ENCODE results near the gene AP2A1.
A peak's percentile ranks its signal among the peaks of the same experiment; 100 is the strongest.

AP2A1 gene

GRCh38 chr19:49763230-49763629 is 3.6 kb upstream of the AP2A1 start, which contains the start of gene TSKS:
TSKS (minus strand) TSS chr19:49763306; CDS start chr19:49763247, 59 bp downstream.
- no peak for DNase-seq (ENCODE audit: low spot score)

GRCh38 chr19:49764341-49764740 is 2.5 kb upstream of the AP2A1 start:
- no peak for TF ChIP-seq CTCF (IDR thresholded peaks at IDR 0.05; ENCODE audit: borderline replicate concordance, control extremely low read depth, extremely low read depth, insufficient read depth, missing control alignments)
- in situ Hi-C loops (cut with MboI; ENCODE audit: low sequenced_read_pairs, unreplicated experiment), result no loop called here
- no peak for DNase-seq (ENCODE audit: low spot score)

More at GRCh38 chr19:49763230-49763629, 3.6 kb upstream of the AP2A1 start, which contains the start of gene TSKS:
- TF ChIP-seq CTCF (IDR thresholded peaks at IDR 0.05; ENCODE audit: borderline replicate concordance, control extremely low read depth, extremely low read depth, insufficient read depth, missing control alignments), result no peak
- in situ Hi-C loops (cut with MboI; ENCODE audit: low sequenced_read_pairs, unreplicated experiment), result no loop called here

GRCh38 chr19:49766007-49766929 is 533 bp upstream of the AP2A1 start:
- in situ Hi-C loops (cut with MboI; ENCODE audit: low sequenced_read_pairs, unreplicated experiment), result no loop called here
- peak; percentile 100 for DNase-seq (ENCODE audit: low spot score)
- TF ChIP-seq CTCF (IDR thresholded peaks at IDR 0.05; ENCODE audit: borderline replicate concordance, control extremely low read depth, extremely low read depth, insufficient read depth, missing control alignments), result no peak

DNA sequence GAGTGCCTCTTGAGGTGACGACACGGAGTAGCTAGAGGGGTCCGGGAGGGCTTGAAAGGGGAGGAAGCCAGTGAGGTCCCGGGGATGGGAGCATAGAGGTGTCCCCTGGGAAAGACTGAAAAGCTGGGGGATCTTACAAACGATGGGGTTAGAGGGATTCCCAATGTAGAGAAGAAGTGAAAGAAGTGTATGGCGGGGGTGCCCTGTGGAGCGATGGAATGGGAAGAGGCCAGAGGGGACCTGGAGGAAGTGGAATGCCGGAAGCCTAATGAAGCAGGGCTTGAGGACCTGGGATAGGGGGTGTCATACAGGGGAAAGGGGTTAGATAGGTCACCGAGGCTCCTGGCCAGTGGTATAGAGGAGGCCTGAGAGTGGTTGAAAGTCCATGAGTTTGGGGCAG is 580 bp downstream of the AP2A1 start:
- DNase-seq (ENCODE audit: low spot score), result no peak
- no peak for TF ChIP-seq CTCF (IDR thresholded peaks at IDR 0.05; ENCODE audit: borderline replicate concordance, control extremely low read depth, extremely low read depth, insufficient read depth, missing control alignments)
- in situ Hi-C loops (cut with MboI; ENCODE audit: low sequenced_read_pairs, unreplicated experiment), result no loop called here

DNA sequence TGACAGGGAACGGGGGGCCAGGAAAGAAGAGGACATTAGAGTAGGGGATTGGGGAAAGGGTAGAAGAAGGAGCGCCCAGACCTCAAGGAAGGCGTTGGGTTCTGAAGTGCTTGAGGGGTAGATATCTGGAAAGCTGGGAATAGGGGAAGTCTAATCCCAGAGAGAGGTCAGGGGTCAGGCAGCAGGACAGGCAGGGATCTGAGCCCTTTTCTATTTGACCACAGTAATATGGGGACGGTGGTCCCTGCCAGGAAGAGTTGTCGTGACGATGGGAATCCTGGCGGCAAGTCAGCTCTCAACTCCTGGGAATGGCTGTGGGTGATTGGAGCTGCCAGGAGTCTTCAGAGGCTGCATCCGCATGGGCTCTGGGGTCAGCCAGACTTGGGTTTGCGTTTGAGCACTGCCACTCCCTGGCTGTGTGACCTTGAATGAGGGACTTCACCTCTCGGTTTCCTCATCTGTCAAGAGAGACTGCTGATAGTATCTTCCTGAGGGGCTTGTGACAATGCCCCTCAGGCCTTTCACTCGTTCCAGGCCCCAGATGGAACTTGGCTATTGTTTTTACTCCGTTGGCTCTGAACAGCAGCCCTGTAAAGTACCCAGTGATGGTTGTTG is 1.3 kb downstream of the AP2A1 start:
- no peak for TF ChIP-seq CTCF (IDR thresholded peaks at IDR 0.05; ENCODE audit: borderline replicate concordance, control extremely low read depth, extremely low read depth, insufficient read depth, missing control alignments)
- in situ Hi-C loops (cut with MboI; ENCODE audit: low sequenced_read_pairs, unreplicated experiment), result no loop called here
- no peak for DNase-seq (ENCODE audit: low spot score)

DNA sequence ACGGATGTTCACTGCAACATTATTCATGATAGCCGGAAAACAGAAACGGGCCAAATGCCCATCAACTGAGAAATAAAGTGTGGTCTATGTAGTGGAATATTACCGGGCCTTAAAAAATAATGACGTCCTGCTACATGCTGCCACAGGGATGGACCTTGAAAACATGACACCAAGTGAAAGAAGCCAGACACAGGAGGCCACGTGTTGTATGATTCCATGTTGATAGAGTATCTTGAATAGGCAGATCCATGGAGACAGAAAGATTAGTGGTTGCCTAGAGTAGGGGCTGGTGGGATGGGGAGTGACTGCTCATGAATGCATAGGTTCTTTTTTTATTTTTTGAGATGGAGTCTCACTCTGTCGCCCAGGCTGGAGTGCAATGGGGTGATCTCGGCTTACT is 3.7 kb downstream of the AP2A1 start:
- in situ Hi-C loops (cut with MboI; ENCODE audit: low sequenced_read_pairs, unreplicated experiment), result no loop called here
- no peak for TF ChIP-seq CTCF (IDR thresholded peaks at IDR 0.05; ENCODE audit: borderline replicate concordance, control extremely low read depth, extremely low read depth, insufficient read depth, missing control alignments)
- no peak for DNase-seq (ENCODE audit: low spot score)
